Gastroesophageal sphincter (tissue), 3 donors: ENCODE data around the gene OBSCN.
A peak's percentile ranks its signal among the peaks of the same experiment; 100 is the strongest.

ENCODE experiments used
- CTCF ChIP-seq, 4 experiments: fragments of 200-600 bp in 2 of 4; fragments of 450-650 bp in 2 of 4; sonication (generic) in 1 of 4; IDR thresholded peaks; one replicate each; pipeline ENCODE4 v1.5.1; 2017 to 2019; ENCODE audit warnings: antibody characterized with exemption in 4 of 4, mild to moderate bottlenecking in 2 of 4, moderate library complexity in 2 of 4
- POLR2A ChIP-seq, 2 donors: fragments of 450-650 bp; IDR thresholded peaks; one replicate each; pipeline ENCODE4 v1.6.1; 2017; ENCODE audit warnings: antibody characterized with exemption in 2 of 2, mild to moderate bottlenecking in 2 of 2, moderate library complexity in 1 of 2

GRCh38 chr1:228378090-228378872 is 170.4 kb downstream of the OBSCN start:
- TF ChIP-seq CTCF (IDR thresholded peaks at IDR 0.05) (peak in 3 of 4 experiments; percentile 55 to 65 (median 56)), POLR2A (IDR thresholded peaks at IDR 0.05) (no peak)
